HG02870 (cell line): ENCODE measurements around the gene PLEKHJ1.

Experiments used
- ATAC-seq: cut with Tn5 transposase; IDR thresholded peaks from one replicate; pipeline ENCODE4 v1.9.1; 2021; ENCODE audit warnings: mild to moderate bottlenecking, moderate library complexity; ENCODE audit not compliant: unreplicated experiment

Gene PLEKHJ1

DNA sequence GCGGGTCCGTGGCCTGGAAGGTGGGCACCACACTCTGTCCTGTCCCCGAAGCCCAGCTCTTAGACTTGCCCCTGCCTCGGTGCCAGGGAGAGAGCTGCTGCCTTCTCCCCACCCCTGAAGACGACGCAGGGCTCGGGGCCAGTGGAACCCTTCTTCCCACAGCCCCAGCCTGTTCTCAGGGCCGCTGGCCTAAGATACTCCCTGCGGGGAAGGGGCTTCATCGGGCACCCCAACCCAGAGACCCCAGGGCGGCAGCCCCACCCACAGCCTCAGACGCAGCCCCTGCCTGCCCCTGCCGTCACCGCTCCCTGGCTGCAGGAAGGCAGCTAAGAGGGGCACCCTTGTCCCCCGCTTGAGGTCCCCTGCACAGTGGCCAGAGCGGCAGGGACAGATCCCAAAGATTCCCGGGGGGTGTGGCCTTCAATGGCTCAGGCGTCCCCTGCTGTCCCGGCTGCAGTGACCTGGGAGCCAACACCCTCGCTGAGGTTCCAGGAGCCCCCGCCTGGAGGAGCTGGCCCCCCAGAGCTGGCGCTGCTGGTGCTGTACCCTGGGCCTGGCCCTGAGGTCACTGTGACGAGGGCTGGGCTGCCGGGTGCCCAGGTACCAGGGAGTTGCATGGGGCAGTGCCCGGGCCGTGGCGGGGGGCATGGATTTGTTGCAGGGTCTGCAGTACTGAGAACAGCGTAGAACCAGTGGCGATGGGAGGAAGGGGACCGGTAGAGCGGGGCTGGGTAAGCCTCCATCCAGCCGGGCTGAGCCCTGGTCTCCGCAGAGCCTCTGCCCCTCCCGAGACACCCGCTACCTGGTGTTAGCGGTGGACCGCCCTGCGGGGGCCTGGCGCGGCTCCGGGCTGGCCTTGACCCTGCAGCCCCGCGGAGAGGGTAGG, 14.0 kb upstream of the PLEKHJ1 start:
- ATAC-seq = no peak

DNA sequence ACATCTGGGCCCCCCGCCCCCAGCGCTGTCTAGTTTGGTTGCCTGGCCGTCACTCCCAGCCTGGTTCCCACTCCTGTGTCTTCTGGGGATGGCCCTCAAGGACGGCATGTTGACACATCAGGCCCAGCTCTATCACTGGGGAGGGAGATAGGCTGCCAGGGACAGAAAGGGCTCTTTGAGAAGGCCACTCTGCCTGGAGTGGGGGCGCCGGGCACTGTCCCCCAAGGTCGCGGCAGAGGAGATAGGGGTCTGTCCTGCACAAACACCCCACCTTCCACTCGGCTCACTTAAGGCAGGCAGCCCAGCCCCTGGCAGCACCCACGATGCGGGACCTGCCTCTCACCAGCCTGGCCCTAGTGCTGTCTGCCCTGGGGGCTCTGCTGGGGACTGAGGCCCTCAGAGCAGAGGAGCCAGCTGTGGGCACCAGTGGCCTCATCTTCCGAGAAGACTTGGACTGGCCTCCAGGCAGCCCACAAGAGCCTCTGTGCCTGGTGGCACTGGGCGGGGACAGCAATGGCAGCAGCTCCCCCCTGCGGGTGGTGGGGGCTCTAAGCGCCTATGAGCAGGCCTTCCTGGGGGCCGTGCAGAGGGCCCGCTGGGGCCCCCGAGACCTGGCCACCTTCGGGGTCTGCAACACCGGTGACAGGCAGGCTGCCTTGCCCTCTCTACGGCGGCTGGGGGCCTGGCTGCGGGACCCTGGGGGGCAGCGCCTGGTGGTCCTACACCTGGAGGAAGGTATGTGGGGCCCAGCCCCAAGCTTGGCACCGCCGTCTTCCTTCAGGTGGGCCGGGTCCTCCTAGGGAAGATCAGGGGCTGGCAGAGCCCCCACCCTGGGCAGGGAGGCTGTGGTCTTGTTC, 13.1 kb upstream of the PLEKHJ1 start, which contains the start of gene AMH:
AMH (plus strand) TSS at position 314 of the 857 bp plus-strand sequence; CDS start at position 324, 10 bp downstream.
- no peak for ATAC-seq

DNA sequence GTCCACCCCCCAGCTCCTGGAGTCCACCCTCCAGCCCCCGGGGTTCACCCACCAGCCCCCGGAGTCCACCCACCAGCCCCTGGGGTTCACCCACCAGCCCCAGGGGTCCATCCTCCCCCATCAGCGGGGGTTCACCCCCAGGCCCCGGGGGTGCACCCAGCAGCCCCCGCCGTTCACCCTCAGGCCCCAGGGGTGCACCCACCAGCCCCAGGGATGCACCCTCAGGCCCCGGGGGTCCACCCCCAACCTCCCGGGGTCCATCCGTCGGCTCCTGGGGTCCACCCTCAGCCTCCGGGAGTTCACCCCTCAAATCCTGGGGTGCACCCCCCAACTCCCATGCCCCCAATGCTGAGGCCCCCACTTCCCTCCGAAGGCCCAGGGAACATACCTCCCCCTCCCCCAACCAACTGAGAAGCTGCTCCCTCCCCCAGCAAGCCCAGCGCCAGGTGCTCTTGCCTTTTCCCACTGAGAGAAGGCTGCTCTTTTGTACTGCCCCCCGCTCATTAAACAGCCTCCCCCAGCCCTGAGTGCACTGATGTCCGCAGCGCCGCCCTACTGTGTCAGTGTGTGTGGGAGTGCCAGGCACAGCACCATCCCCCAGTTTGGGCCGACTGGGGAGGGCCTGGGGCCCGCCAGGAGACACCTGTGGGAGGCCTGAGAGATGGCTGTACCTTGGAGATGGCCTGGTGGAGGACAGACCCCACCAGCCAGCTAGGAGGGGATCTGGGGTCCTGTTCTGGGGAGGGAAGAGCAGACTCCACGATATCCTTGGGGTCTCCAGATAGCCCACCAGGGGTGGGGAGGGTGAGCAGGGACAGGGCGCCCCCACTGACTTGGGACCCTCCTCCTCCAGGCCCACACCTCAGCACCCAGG, 12.2 kb upstream of the PLEKHJ1 start:
- no peak for ATAC-seq

DNA sequence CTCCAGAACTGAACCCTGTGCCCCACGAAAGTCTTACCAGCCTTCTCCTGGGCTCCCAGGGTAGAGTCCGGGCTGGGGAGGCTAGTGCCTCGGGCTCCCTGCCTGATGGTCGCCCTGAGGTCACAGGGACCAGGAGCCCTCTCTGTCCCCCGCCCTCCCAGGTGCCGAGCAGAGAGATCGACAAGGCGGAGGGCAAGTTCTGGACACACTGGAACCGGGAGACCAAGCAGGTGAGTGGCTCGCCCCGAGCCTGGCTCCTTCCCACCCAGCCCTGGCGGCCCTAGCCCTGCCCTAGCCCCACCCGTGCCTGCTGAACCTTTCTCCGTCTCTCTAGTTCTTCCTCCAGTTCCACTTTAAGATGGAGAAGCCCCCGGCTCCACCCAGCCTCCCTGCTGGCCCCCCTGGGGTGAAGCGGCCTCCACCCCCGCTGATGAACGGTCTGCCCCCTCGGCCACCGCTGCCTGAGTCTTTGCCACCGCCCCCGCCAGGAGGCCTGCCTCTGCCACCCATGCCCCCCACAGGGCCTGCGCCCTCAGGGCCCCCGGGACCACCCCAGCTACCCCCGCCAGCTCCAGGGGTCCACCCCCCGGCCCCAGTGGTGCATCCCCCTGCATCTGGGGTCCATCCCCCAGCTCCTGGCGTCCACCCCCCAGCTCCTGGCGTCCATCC, 11.4 kb upstream of the PLEKHJ1 start:
- no peak for ATAC-seq

DNA sequence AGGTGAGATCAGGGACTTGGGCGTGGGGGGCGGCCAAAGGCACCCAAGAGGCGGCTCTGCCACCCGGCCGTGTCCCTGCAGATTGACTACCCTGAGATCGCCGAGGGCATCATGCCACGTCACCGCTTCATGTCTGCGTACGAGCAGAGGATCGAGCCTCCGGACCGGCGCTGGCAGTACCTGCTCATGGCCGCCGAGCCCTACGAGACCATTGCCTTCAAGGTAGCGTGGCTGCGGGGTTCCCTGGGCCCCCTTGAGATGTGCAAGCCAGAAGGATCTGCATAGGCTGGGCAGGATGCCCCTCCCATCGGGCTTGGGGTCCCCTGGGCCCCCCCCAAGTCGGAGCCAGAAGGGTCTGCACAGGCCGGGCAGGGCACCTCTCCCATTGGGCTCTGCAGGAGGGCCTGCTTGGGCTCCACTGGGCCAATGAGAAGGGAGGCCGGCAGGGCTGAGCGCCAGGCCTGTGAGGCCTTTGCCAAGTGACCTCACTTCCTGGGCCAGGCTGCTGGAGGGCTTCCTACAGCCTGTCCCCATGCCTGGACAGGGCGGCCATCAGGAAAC, 10.8 kb upstream of the PLEKHJ1 start:
- no peak for ATAC-seq

GRCh38 chr19:2246014-2246620, 10.0 kb upstream of the PLEKHJ1 start:
- no peak for ATAC-seq

DNA sequence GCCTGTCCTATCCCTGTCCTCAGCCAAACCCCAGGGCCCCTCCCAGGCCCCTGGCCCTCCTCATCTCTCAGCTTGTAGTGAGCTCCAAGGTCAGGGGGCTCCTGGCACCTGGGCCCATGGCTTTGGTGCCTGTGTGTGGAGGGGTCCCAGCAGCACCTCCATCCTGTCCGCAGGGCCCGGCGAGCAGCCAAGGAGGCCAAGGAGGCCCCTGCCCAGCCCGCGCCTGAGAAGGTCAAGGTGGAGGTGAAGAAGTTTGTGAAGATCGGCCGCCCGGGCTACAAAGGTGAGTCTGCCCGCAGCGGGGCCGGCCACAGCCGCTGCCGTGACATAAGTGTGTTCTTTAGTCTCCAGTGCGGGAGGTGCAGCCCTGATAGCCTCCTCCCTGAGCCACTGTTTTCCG, 9.1 kb upstream of the PLEKHJ1 start:
- ATAC-seq = no peak

DNA sequence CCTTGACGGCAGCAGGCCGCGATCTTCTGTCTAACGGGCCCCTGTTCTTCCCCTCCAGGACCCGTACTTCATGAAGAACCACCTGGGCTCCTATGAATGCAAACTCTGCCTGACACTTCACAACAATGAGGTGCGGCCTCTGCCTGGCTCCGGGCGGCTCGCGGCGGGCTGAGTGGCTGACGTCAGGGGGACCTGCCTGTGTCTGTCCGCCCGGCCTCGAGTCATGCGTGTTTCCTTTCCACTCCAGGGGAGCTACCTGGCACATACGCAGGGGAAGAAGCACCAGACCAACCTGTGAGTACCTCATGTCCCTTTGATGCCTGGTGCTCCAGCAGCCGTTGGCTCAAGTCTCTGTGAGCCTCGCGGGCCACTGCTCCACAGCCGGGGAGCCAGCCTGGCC, 8.4 kb upstream of the PLEKHJ1 start:
- ATAC-seq = no peak

DNA sequence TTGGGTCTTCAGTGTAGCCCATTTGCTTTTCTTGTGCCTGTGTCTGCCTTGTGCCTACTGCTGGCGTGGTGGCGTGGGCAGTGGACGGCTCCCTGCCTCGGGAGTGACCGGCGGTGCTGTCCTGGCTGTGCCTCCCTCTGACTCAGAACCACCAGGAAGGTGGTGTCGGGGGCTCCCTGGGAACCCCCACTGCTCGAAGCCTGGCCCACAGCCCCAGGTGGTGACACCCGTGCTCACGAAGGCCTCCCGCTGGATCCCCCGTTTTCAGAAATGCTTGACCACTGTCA, 7.9 kb upstream of the PLEKHJ1 start:
- no peak for ATAC-seq

GRCh38 chr19:2243274-2244124, 7.4 kb upstream of the PLEKHJ1 start:
- no peak for ATAC-seq

DNA sequence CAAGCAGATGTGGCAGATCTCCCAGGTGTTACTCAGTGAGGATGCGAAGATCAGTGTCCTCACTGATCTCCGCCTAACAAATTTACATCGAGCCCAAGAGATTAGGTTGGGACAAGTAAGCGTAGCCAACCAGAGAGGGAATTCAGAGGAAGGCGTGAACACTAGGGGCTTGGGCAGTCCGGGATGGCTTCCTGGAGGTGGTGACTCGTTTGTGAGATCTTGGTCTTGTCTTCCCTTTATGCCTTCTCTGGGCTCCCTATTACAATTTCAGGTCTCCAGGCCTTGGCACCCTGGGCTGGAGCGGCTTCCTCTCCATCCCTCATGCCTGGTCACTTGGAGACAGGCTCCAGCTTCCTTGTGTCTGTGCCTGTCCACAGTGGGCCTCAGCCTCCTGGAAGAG, 6.7 kb upstream of the PLEKHJ1 start:
- no peak for ATAC-seq

DNA sequence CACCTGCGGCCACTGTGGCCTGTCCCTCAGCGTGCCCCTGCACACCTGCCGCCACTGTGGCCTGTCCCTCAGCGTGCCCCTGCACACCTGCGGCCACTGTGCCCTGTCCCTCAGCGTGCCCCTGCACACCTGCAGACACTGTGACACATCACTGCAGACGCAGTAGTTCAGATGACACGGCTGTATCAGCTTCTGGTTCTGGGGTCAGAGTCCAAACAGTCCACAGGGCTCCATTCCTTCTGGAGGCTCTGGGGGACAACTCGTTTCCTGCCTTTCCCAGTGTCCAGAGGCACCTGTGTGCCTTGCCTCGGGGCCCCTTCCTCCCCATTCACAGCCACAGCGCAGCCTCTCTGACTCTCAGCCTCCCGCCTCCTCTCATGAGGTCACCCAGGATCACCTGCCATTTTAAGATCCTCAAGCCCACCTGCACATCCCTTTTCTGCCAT, 6.0 kb upstream of the PLEKHJ1 start:
- no peak for ATAC-seq

DNA sequence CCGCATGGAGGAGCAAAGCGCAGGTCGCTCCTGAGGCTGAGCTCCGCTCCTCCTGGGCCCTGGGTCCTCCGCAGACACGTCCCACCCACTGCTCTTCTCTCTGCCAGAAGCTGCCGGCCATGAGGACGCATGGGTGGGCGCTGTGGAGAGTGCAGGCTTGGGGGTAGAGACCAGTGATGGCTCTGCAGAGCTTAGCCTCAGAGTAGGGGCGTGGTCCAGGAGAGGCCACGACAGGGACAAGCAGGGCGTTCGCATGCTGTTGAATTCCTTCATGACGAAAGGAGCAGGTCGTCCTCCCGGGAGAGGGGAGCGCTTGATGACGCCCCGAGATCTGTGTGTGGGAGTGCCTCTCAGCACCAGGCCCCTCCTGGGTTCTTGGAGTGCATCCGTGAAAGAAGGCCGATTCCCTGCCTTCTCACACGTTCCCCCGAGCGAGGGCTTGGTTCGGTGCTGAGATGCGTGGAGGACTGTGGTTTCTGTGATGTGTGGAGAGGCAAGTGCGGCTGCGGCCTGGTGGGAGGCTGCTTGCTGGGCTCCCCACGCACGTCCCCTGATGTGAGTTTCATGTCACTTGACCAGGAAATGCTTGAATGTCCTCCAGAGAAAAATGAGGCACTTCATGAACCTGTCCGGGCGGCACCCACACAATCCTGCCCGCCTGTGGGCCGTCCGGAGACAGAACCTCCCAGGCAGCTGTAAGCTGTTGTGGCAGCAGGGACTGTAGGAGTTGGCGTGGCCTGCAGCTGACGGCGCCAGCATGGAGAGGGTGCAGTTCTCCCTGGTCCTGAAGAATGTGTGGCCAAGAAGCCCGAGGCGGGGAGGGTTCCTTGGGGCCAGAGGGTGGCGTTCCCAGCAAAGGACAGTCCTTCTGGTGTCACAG, 5.0 kb upstream of the PLEKHJ1 start:
- ATAC-seq = no peak

GRCh38 chr19:2239771-2240770, 3.9 kb upstream of the PLEKHJ1 start:
- ATAC-seq = no peak

- ATAC-seq = no peak
Measured at GRCh38 chr19:2239173-2239572, 3.0 kb upstream of the PLEKHJ1 start.

DNA sequence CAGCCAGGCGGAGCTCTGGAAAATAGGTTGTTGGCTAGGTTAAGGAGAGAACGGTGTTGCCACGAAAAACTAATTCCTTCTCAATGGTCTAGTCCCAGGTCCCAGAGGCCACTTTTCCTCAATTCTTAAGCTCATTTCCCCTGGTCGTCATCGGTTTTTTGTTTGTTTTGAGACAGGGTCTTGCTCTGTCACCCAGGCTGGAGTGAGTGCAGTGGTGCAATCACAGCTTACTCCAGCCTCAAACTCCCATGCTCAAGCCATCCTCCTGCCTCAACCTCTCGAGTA, 1.7 kb upstream of the PLEKHJ1 start:
- ATAC-seq = no peak
